Mesothelial cell of epicardium (in vitro differentiated cells): ENCODE measurements around the gene SFT2D1. TPM values are rescaled to one million over a fixed set of nuclear protein-coding genes. Genes with fewer than 3 reads are reported as not detected.

ENCODE experiments used
- DNase-seq, 2 experiments: peaks; one replicate each; pipeline ENCODE4 v3.0.0; 2021; ENCODE audit warnings: low spot score in 2 of 2; ENCODE audit not compliant: unreplicated experiment in 2 of 2
- H3K27ac Mint-ChIP-seq: 2 replicates; pipeline ENCODE4 v1.8.0; 2021; ENCODE audit warnings: mixed read lengths
- H3K27me3 Mint-ChIP-seq: 2 replicates; pipeline ENCODE4 v1.8.0; 2021; ENCODE audit warnings: low read depth, mixed read lengths
- H3K36me3 Mint-ChIP-seq: 2 replicates; pipeline ENCODE4 v1.8.0; 2021; ENCODE audit warnings: mixed read lengths
- H3K4me1 Mint-ChIP-seq: 2 replicates; pipeline ENCODE4 v1.8.0; 2021; ENCODE audit warnings: mixed read lengths
- H3K4me3 Mint-ChIP-seq: 2 replicates; pipeline ENCODE4 v1.8.0; 2021; ENCODE audit warnings: mild to moderate bottlenecking, moderate library complexity, mixed read lengths
- H3K9me3 Mint-ChIP-seq: 2 replicates; pipeline ENCODE4 v1.8.0; 2021; ENCODE audit warnings: mixed read lengths
- CTCF ChIP-seq: fragments of 200-600 bp; sonication (generic); IDR thresholded peaks from one replicate; pipeline ENCODE4 v1.5.0; 2021; ENCODE audit warnings: antibody characterized with exemption; ENCODE audit not compliant: unreplicated experiment
- total RNA-seq: library from RNA; stranded (reverse); gene quantifications from 3 replicates; pipeline ENCODE4 v1.2.1, GENCODE V29; 2021

The SFT2D1 gene
- total RNA-seq, 1 donor from 2014 or later = 26.8 TPM

GRCh38 chr6:166309977-166310376 is 32.4 kb downstream of the SFT2D1 start:
- Mint-ChIP-seq H3K4me1 (peaks cover 3% of the 10 kb centered on the region), H3K4me3 (no peak overlapping the region), H3K27me3 (peaks cover 58% of the 10 kb centered on the region), H3K36me3 (no peaks in the 10 kb centered on the region), H3K27ac (no peak overlapping the region), H3K9me3 (no peaks in the 10 kb centered on the region)
- no peak for DNase-seq
- no peak for TF ChIP-seq CTCF

GRCh38 chr6:166308769-166309589 is 33.4 kb downstream of the SFT2D1 start:
- no peaks in the 10 kb centered on the region for H3K36me3 Mint-ChIP-seq
- peak overlapping the region; percentile 57 for H3K4me3 Mint-ChIP-seq
- H3K27me3 Mint-ChIP-seq = peaks cover 67% of the 10 kb centered on the region
- no peaks in the 10 kb centered on the region for H3K9me3 Mint-ChIP-seq
- DNase-seq = no peak
- peaks cover 3% of the 10 kb centered on the region for H3K4me1 Mint-ChIP-seq
- no peak for TF ChIP-seq CTCF
- no peak overlapping the region for H3K27ac Mint-ChIP-seq

- no peaks in the 10 kb centered on the region for H3K36me3 Mint-ChIP-seq
- peaks cover 3% of the 10 kb centered on the region for H3K4me1 Mint-ChIP-seq
- peaks cover 74% of the 10 kb centered on the region for H3K27me3 Mint-ChIP-seq
- peak within 1 kb of the TSS; percentile 57 for H3K4me3 Mint-ChIP-seq
- H3K9me3 Mint-ChIP-seq = no peaks in the 10 kb centered on the region
- peak in 1 of 2 experiments; percentile 48 for DNase-seq
- no peak within 1 kb of the TSS for H3K27ac Mint-ChIP-seq
- no peak for TF ChIP-seq CTCF
These were observed 34.1 kb downstream of the SFT2D1 start, which contains the start of gene PRR18 for GRCh38 chr6:166308033-166308768. PRR18 (minus strand) TSS chr6:166308392; CDS start chr6:166308142, 250 bp downstream.

GRCh38 chr6:166307082-166308032 is 35.0 kb downstream of the SFT2D1 start:
- DNase-seq = peak in 1 of 2 experiments; percentile 43
- Mint-ChIP-seq H3K27me3 (peaks cover 78% of the 10 kb centered on the region), H3K4me3 (peak overlapping the region; percentile 53), H3K4me1 (peaks cover 3% of the 10 kb centered on the region), H3K9me3 (no peaks in the 10 kb centered on the region), H3K36me3 (no peaks in the 10 kb centered on the region), H3K27ac (no peak overlapping the region)
- TF ChIP-seq CTCF = no peak
